Measurements from ENCODE around the gene PLCL1.

DNA sequence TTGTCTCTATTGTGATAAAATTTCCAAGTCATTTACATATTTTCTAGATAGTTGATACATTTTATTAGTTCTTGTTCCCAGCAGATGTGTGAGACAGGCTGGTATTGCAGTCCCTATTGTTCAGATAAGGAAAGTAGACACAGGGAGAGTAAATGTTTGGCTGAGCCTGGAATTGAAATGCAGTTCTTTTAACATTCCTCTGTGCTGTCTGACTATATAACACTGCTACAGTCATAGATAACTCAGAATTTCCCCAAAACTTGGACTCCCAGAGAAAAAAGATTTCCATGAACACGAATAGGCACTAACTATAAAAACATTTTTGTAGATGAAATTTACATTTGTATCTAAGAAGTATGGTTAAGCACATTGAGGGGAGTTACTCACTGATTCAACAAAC lies 71.4 kb downstream of the PLCL1 start:
- TF ChIP-seq, protein P1, sequence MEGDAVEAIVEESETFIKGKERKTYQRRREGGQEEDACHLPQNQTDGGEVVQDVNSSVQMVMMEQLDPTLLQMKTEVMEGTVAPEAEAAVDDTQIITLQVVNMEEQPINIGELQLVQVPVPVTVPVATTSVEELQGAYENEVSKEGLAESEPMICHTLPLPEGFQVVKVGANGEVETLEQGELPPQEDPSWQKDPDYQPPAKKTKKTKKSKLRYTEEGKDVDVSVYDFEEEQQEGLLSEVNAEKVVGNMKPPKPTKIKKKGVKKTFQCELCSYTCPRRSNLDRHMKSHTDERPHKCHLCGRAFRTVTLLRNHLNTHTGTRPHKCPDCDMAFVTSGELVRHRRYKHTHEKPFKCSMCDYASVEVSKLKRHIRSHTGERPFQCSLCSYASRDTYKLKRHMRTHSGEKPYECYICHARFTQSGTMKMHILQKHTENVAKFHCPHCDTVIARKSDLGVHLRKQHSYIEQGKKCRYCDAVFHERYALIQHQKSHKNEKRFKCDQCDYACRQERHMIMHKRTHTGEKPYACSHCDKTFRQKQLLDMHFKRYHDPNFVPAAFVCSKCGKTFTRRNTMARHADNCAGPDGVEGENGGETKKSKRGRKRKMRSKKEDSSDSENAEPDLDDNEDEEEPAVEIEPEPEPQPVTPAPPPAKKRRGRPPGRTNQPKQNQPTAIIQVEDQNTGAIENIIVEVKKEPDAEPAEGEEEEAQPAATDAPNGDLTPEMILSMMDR (IDR thresholded peaks at IDR 0.05), result no peak
- no peak for TF ChIP-seq POLR2A (IDR thresholded peaks at IDR 0.05)

Data from adrenal gland (tissue), 5 donors.